ENCODE data around the gene CFAP77. TPM values are rescaled to one million over a fixed set of nuclear protein-coding genes. Genes with fewer than 3 reads are reported as not detected.

Gene CFAP77
- total and polyA plus RNA-seq, 10 of the 15 experiments (the other 5 are each of a cell fraction or from before 2014, with no cell fraction given), result 0.33 TPM; not detected in 9

DNA sequence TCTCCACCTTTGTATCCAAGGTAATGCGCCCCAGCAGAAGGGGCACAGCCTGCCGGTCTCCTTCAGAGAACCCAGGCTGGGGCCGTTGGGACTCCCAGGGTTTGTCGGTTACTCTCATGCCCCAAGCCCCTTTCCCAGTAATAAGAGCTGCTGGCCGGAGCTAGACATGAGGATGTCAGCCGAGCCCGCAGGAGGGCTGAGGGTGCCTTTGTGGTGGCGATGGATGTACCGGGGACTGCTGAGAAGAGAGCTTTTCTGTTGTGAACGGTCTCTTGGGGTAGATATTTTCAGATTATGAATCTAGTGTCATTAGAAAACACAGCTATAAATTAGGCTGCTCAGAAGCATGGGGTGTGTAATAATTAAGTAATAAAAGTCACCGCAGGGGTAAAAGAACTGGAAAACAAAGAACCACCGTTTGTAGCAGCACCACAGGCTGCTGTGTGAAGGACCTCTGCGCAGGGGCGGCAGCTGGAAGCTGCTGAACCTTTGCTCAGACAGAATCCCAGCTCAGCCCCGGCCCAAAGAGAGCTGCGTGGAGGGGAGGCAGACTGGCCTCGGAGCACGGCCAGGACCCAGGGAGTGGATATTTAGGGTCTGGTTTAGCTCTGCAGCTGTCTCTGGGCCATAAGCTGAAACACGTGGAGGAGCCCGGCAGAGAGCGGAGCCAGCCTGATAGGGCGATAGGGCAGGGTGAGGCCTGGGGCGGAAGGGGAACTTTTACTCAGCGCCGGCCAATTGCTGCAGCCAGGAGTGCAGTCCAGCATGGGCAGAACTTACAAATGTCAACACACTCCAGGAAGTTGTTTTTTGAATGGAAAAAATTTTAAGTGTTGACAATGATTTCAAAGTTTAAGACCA is 121.9 kb downstream of the CFAP77 start:
- H3K4me1 ChIP-seq (ENCODE audit: control insufficient read depth, insufficient read depth, low read length), result no peaks in the 10 kb centered on the region
- peaks cover 2% of the 10 kb centered on the region; the same call in 1 of the 3 replicates for H3K9me3 ChIP-seq (replicated peaks; ENCODE audit: control insufficient read depth, insufficient read depth, low read length)
- in situ Hi-C loops (cut with MboI) (no loop called here), intact Hi-C loops (cut with micrococcal nuclease; ENCODE audit: unreplicated experiment) (no loop called here)
- WGBS (ENCODE audit: insufficient coverage, insufficient replicate concordance, low lambda C conversion rate, missing lambda C conversion rate), result 54% methylated on average over 25 of the region's 25 CpGs
- ChIA-PET POLR2A (no interaction called here), RAD21 (ENCODE audit: unreplicated experiment) (no interaction called here), CTCF (interaction anchor here (0.7 kb wide), 1 partner anchor 90 kb away, joined by 3 read pairs; no protein-coding TSS in a partner anchor), SMC1A (ENCODE audit: uncharacterized antibody, unreplicated experiment) (no interaction called here)
- ATAC-seq, result no peak
- no peak overlapping the region for H2AFZ ChIP-seq (ENCODE audit: control insufficient read depth, low read depth, low read length)
- H3K4me2 ChIP-seq (ENCODE audit: control insufficient read depth, insufficient read depth), result no peak overlapping the region
- no TSS peak for BruUV-seq (replicated peaks)
- no peaks in the 10 kb centered on the region for H3K36me3 ChIP-seq (ENCODE audit: control insufficient read depth in 2 of 2, insufficient read depth in 2 of 2, low read length in 1 of 2)
- H4K20me1 ChIP-seq (ENCODE audit: control insufficient read depth, insufficient read depth), result no peaks in the 10 kb centered on the region
- no peaks in the 10 kb centered on the region for H3K79me2 ChIP-seq (ENCODE audit: control insufficient read depth, insufficient read depth, low read length)
- DNase-seq (ENCODE audit: low read depth, low spot score), result no peak
- no peak overlapping the region for H3K27ac ChIP-seq (ENCODE audit: control insufficient read depth, insufficient read depth)
- no peak for FAIRE-seq
- H3K4me3 ChIP-seq, result no peak overlapping the region
- peaks cover 0 to 2% of the 10 kb centered on the region in 2 experiments; a peak in 1 of 4 replicates for H3K27me3 ChIP-seq (replicated peaks in 1 of 2; ENCODE audit: control insufficient read depth in 2 of 2, insufficient read depth in 2 of 2, low read length in 1 of 2)
- H3K9ac ChIP-seq (ENCODE audit: control insufficient read depth, insufficient read depth, low read length), result no peak overlapping the region
- TF ChIP-seq MXI1 (IDR thresholded peaks at IDR 0.05; ENCODE audit: low read depth, low read length) (no peak), ESRRA (IDR thresholded peaks at IDR 0.05; ENCODE audit: low read length) (no peak), BHLHE40 (IDR thresholded peaks at IDR 0.05; ENCODE audit: borderline replicate concordance in 1 of 2, low read depth in 2 of 2, low read length in 1 of 2) (no peak), RB1 (IDR thresholded peaks at IDR 0.05; ENCODE audit: borderline replicate concordance) (no peak), GATAD2B (conservative IDR thresholded peaks at IDR 0.05; ENCODE audit: low read depth) (no peak), JUND (IDR thresholded peaks at IDR 0.05; ENCODE audit: low read depth, low read length) (no peak), CREM (IDR thresholded peaks at IDR 0.05; ENCODE audit: low read depth) (no peak), ZZZ3 (IDR thresholded peaks at IDR 0.05; ENCODE audit: control insufficient read depth, insufficient read length, low read depth) (no peak)
- TF ChIP-seq, protein P1, sequence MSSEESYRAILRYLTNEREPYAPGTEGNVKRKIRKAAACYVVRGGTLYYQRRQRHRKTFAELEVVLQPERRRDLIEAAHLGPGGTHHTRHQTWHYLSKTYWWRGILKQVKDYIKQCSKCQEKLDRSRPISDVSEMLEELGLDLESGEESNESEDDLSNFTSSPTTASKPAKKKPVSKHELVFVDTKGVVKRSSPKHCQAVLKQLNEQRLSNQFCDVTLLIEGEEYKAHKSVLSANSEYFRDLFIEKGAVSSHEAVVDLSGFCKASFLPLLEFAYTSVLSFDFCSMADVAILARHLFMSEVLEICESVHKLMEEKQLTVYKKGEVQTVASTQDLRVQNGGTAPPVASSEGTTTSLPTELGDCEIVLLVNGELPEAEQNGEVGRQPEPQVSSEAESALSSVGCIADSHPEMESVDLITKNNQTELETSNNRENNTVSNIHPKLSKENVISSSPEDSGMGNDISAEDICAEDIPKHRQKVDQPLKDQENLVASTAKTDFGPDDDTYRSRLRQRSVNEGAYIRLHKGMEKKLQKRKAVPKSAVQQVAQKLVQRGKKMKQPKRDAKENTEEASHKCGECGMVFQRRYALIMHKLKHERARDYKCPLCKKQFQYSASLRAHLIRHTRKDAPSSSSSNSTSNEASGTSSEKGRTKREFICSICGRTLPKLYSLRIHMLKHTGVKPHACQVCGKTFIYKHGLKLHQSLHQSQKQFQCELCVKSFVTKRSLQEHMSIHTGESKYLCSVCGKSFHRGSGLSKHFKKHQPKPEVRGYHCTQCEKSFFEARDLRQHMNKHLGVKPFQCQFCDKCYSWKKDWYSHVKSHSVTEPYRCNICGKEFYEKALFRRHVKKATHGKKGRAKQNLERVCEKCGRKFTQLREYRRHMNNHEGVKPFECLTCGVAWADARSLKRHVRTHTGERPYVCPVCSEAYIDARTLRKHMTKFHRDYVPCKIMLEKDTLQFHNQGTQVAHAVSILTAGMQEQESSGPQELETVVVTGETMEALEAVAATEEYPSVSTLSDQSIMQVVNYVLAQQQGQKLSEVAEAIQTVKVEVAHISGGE (CRISPR knock-in tag; IDR thresholded peaks at IDR 0.05), result no peak
- TF ChIP-seq, protein P2, sequence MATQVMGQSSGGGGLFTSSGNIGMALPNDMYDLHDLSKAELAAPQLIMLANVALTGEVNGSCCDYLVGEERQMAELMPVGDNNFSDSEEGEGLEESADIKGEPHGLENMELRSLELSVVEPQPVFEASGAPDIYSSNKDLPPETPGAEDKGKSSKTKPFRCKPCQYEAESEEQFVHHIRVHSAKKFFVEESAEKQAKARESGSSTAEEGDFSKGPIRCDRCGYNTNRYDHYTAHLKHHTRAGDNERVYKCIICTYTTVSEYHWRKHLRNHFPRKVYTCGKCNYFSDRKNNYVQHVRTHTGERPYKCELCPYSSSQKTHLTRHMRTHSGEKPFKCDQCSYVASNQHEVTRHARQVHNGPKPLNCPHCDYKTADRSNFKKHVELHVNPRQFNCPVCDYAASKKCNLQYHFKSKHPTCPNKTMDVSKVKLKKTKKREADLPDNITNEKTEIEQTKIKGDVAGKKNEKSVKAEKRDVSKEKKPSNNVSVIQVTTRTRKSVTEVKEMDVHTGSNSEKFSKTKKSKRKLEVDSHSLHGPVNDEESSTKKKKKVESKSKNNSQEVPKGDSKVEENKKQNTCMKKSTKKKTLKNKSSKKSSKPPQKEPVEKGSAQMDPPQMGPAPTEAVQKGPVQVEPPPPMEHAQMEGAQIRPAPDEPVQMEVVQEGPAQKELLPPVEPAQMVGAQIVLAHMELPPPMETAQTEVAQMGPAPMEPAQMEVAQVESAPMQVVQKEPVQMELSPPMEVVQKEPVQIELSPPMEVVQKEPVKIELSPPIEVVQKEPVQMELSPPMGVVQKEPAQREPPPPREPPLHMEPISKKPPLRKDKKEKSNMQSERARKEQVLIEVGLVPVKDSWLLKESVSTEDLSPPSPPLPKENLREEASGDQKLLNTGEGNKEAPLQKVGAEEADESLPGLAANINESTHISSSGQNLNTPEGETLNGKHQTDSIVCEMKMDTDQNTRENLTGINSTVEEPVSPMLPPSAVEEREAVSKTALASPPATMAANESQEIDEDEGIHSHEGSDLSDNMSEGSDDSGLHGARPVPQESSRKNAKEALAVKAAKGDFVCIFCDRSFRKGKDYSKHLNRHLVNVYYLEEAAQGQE (IDR thresholded peaks at IDR 0.05; ENCODE audit: low read depth, low read length), result no peak
- TF ChIP-seq, protein P3, sequence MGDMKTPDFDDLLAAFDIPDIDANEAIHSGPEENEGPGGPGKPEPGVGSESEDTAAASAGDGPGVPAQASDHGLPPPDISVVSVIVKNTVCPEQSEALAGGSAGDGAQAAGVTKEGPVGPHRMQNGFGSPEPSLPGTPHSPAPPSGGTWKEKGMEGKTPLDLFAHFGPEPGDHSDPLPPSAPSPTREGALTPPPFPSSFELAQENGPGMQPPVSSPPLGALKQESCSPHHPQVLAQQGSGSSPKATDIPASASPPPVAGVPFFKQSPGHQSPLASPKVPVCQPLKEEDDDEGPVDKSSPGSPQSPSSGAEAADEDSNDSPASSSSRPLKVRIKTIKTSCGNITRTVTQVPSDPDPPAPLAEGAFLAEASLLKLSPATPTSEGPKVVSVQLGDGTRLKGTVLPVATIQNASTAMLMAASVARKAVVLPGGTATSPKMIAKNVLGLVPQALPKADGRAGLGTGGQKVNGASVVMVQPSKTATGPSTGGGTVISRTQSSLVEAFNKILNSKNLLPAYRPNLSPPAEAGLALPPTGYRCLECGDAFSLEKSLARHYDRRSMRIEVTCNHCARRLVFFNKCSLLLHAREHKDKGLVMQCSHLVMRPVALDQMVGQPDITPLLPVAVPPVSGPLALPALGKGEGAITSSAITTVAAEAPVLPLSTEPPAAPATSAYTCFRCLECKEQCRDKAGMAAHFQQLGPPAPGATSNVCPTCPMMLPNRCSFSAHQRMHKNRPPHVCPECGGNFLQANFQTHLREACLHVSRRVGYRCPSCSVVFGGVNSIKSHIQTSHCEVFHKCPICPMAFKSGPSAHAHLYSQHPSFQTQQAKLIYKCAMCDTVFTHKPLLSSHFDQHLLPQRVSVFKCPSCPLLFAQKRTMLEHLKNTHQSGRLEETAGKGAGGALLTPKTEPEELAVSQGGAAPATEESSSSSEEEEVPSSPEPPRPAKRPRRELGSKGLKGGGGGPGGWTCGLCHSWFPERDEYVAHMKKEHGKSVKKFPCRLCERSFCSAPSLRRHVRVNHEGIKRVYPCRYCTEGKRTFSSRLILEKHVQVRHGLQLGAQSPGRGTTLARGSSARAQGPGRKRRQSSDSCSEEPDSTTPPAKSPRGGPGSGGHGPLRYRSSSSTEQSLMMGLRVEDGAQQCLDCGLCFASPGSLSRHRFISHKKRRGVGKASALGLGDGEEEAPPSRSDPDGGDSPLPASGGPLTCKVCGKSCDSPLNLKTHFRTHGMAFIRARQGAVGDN (IDR thresholded peaks at IDR 0.05), result no peak
